Right lobe of liver (tissue), 6 donors: Measurements from ENCODE around the gene AK3. TPM values are rescaled to one million over a fixed set of nuclear protein-coding genes. Genes with fewer than 3 reads are reported as not detected.

Experiments
- ATAC-seq, 4 donors: fragments of 200-7000 bp; cut with Tn5 transposase; one replicate each; pipeline ENCODE4 v1.9.1; 2020; ENCODE audit warnings: mild to moderate bottlenecking in 4 of 4, moderate library complexity in 4 of 4
- DNase-seq, 3 donors: peaks; one replicate each; pipeline ENCODE4 v3.0.0-alpha.2; 2020
- H3K27ac ChIP-seq, 3 donors: fragments of 200-600 bp; one replicate each; pipeline ENCODE4 v1.8.0; 2022
- H3K27me3 ChIP-seq, 2 donors: fragments of 200-600 bp; one replicate each; pipeline ENCODE4 v1.8.0; 2022
- H3K36me3 ChIP-seq, 4 donors: fragments of 200-600 bp; sonication (generic) in 1 of 4; one replicate each; pipeline versions ENCODE4 v1.5.1 to v1.8.0; 2017 to 2022; ENCODE audit warnings: control low read depth in 1 of 4
- H3K4me1 ChIP-seq, 4 donors: fragments of 200-600 bp; sonication (generic) in 1 of 4; one replicate each; pipeline versions ENCODE4 v1.5.1 to v1.8.0; 2017 to 2022; ENCODE audit warnings: control low read depth in 1 of 4
- H3K4me3 ChIP-seq, 3 donors: fragments of 200-600 bp; one replicate each; pipeline ENCODE4 v1.8.0; 2022
- H3K9me3 ChIP-seq, 4 donors: fragments of 200-600 bp; sonication (generic) in 1 of 4; one replicate each; pipeline versions ENCODE4 v1.5.1 to v1.8.0; 2017 to 2022; ENCODE audit warnings: control low read depth in 1 of 4
- CTCF ChIP-seq, 4 donors: fragments of 200-600 bp in 3 of 4; fragments of 450-650 bp in 1 of 4; IDR thresholded peaks; one replicate each; pipeline versions ENCODE4 v1.5.1 to v1.8.0; 2016 to 2022; ENCODE audit warnings: antibody characterized with exemption in 4 of 4, mild to moderate bottlenecking in 2 of 4
- POLR2A ChIP-seq: fragments of 450-650 bp; IDR thresholded peaks from one replicate; pipeline ENCODE4 v1.6.1; 2017; ENCODE audit warnings: antibody characterized with exemption, mild to moderate bottlenecking
- WGBS: methylation state at CpG from one replicate; pipeline ENCODE4 v1.1.6; 2018; ENCODE audit warnings: low coverage, low lambda C conversion rate; ENCODE audit not compliant: insufficient coverage; ENCODE audit errors: missing lambda C conversion rate; 5-methylcytosine and 5-hydroxymethylcytosine counted together
- intact Hi-C, 2 donors: fragments of 100-400 bp; cut with DNase I; formaldehyde crosslinking; loops; one replicate each; pipeline versions ENCODE4 v1.11.2 to v1.14.1; 2022
- total RNA-seq, 6 experiments: library from RNA; depleted of rRNA in 2 of 6; stranded (reverse); fragments of >200 nt in 2 of 6; fragmentation: NEBNext Ultra II Directional in 3 of 6; extraction: Animal tissue kit (Norgen Biotek cat#: 25700) in 3 of 6; gene quantifications; one replicate each; pipeline versions ENCODE4 v1.1.0 to v1.2.4, GENCODE V29; 2016 to 2023
- donor health status: DM: no; HTN: yes; CAD: no.
- donor health status: DM: no; HTN: no; CAD: no.
- donor health status: DM: no; HTN: no; CAD: no.
- donor health status: DM: no; HTN: yes; CAD: no.
- donor health status: DM: no; HTN: yes; CAD: no.

The AK3 gene
- total RNA-seq, 6 experiments from 2014 or later, result 72.4 to 131 (median 99.5) TPM

- no peaks in the 10 kb centered on the region for H3K9me3 ChIP-seq
- peak; percentile 3 to 19 (median 15) for ATAC-seq
- H3K27me3 ChIP-seq, result no peaks in the 10 kb centered on the region
- peak overlapping the region; percentile 79 to 99 (median 81) for H3K4me3 ChIP-seq
- peak overlapping the region; percentile 92 to 99 (median 94) for H3K27ac ChIP-seq
- H3K4me1 ChIP-seq, result peaks cover 0 to 15% (median 0%) of the 10 kb centered on the region in 4 donors
- H3K36me3 ChIP-seq, result no peaks in the 10 kb centered on the region
- DNase-seq, result peak in 2 of 3 donors; percentile 49 to 64
- intact Hi-C loops, result loop anchor here in 1 of 2 donors (10.0 kb wide), 1 partner anchor 75 kb away; the partner anchor contains the start of genes PLPP6 and SPATA6L
- no peak for TF ChIP-seq POLR2A
- TF ChIP-seq CTCF (IDR thresholded peaks at IDR 0.05), result no peak
- WGBS, result 11% methylated on average over 26 of the region's 26 CpGs
These were observed 1.2 kb downstream of the AK3 start for GRCh38 chr9:4739587-4740387.

GRCh38 chr9:4738866-4739586 is 2.0 kb downstream of the AK3 start:
- ATAC-seq (peak; percentile 10 to 64 (median 32)), DNase-seq (peak in 2 of 3 donors; percentile 33 to 67)
- WGBS, result 31% methylated on average over 17 of the region's 19 CpGs
- H3K4me1 ChIP-seq, result peaks cover 0 to 19% (median 0%) of the 10 kb centered on the region in 4 donors
- intact Hi-C loops, result no loop called here
- peak overlapping the region; percentile 92 to 99 (median 94) for H3K27ac ChIP-seq
- H3K4me3 ChIP-seq, result peak overlapping the region; percentile 79 to 99 (median 81)
- H3K27me3 ChIP-seq, result no peaks in the 10 kb centered on the region
- TF ChIP-seq POLR2A (no peak), CTCF (IDR thresholded peaks at IDR 0.05) (no peak)
- no peaks in the 10 kb centered on the region for H3K36me3 ChIP-seq
- H3K9me3 ChIP-seq, result no peaks in the 10 kb centered on the region

- ATAC-seq (no peak), DNase-seq (no peak)
- Histone ChIP-seq H3K27ac (no peak overlapping the region), H3K36me3 (no peaks in the 10 kb centered on the region), H3K4me1 (peaks cover 0 to 15% (median 0%) of the 10 kb centered on the region in 4 donors), H3K9me3 (no peaks in the 10 kb centered on the region), H3K4me3 (no peak overlapping the region), H3K27me3 (no peaks in the 10 kb centered on the region)
- intact Hi-C loops, result no loop called here
- TF ChIP-seq CTCF (IDR thresholded peaks at IDR 0.05), result no peak
- TF ChIP-seq POLR2A, result no peak
- WGBS, result 89% methylated on average over 1 of the region's 2 CpGs
These were observed 6.9 kb downstream of the AK3 start for GRCh38 chr9:4734150-4734549.

GRCh38 chr9:4732890-4733289 is 8.1 kb downstream of the AK3 start:
- no peak for ATAC-seq
- intact Hi-C loops, result no loop called here
- Histone ChIP-seq H3K9me3 (no peaks in the 10 kb centered on the region), H3K4me3 (no peak overlapping the region), H3K27ac (no peak overlapping the region), H3K27me3 (no peaks in the 10 kb centered on the region), H3K4me1 (peaks cover 0 to 15% (median 0%) of the 10 kb centered on the region in 4 donors), H3K36me3 (no peaks in the 10 kb centered on the region)
- TF ChIP-seq CTCF (IDR thresholded peaks at IDR 0.05) (no peak), POLR2A (no peak)
- DNase-seq, result no peak
- WGBS, result no CpG with 5 or more reads among the region's 1 CpG
